HG03460 (cell line): ENCODE measurements around the gene TAF11L8.
"Not testable (repeated sequence)": the region's sequence is repeated elsewhere in the genome, so short reads cannot be mapped to it uniquely, and the experiment has no call there.

ENCODE experiments used
- ATAC-seq: cut with Tn5 transposase; IDR thresholded peaks from one replicate; pipeline ENCODE4 v1.9.1; 2021; ENCODE audit not compliant: unreplicated experiment

The TAF11L8 gene

DNA sequence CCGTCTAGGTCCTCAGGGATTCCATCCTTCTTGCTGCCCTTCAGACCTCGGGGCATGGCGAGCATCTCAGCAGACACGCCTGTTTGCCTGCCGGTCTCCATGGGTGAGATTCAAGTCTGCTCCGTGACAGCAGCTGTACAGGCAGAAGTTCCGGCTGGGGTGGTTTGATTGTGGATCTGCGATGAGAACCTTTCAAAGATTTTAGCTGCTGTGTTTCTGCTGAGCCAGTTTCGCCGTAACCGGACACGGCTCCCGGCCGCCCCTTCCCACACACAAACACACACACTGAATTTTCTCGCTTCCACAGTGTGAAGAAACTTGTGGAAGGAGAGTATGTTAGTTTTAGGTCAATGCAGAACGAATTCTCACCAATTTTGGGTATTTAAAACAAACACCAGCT lies at the start of gene TAF11L8:
TSS of gene TAF11L8 (minus strand) at position 101 of the 400 bp plus-strand sequence.
- ATAC-seq, result not testable (repeated sequence)

DNA sequence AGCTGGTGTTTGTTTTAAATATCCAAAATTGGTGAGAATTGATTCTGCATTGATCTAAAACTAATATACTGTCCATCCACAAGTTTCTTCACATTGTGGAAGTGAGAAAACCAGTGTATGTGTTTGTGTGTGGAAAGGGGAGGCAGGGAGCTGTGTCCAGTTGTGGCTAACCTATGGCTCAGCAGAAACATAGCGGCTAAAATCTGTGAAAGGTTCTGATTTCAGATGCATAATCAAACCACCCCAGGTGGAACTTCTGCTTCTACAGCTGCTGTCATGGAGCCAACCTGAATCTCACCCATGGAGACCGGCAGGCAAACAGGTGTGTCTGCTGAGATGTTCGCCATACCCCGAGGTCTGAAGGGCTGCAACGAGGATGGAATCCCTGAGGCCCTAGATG lies 43.4 kb upstream of the TAF11L8 start, which contains the start of gene TAF11L14:
TSS of gene TAF11L14 (plus strand) at position 301 of the 400 bp plus-strand sequence.
- ATAC-seq, result no peak

DNA sequence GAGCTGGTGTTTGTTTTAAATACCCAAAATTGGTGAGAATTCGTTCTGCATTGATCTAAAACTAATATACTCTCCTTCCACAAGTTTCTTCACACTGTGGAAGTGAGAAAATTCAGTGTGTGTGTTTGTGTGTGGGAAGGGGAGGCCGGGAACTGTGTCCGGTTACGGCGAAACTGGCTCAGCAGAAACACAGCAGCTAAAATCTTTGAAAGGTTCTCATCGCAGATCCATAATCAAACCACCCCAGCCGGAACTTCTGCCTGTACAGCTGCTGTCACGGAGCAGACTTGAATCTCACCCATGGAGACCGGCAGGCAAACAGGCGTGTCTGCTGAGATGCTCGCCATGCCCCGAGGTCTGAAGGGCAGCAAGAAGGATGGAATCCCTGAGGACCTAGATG lies 41.0 kb upstream of the TAF11L8 start, which contains the start of gene TAF11L13:
TSS of gene TAF11L13 (plus strand) at position 301 of the 400 bp plus-strand sequence.
- ATAC-seq, result not testable (repeated sequence)

DNA sequence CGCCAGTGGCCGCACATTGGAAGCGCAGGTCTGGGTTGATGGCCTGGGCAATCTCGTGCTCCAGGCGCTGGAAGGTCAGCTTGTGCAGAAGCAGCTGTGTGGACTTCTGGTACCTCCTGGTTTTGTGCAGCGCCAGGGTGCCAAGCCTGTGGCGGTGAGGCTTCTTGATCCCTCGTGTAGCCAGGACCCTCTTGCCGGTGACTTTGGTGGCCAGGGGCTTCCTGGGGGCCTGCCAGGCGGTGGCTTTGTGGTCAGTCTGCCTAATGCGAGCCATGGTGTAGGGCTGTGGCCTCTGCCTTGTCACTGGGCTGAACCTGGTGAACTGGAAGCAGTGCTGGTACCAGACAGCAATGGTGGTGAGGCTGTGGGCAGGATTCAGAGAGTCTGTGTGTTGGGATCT lies 34.9 kb upstream of the TAF11L8 start:
- ATAC-seq, result no peak

DNA sequence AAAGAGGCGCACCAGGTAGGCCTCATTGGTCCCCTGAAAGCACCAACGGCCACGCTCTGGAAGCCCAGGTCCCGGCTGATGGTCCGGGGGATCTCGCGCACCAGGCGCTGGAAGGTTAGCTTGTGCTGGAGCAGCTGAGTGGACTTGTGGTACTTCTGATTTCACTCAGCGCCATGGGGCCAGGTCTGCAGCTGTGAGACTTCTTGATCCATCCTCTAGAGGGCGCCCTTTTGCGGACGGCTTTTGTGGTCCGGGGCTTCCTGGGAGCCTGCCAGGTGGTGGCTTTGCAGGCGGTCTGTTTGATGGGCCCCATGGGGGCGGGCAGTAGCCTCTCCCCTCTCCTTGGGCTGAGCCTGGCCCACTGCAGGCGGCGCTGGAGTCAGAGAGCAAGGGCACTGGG lies 29.9 kb upstream of the TAF11L8 start:
- no peak for ATAC-seq

DNA sequence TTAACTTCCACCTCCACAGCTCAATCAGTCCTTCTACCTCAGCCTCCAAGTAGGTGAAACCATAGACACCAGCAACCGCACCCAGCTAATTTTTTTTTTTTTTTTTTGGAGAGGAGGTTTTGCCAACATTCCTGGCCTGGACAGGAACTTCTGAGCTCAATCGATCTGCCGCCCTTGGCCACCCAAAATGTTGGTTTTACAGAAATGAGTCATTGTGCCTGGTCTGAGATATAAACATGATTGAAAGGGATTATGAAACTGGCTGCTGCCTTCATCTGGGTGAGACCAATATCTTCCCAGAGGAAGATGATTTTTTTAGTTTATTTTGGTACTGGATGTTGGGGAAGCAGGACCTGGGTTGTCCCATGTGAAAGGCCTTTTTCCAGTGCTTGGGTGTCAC lies 28.6 kb upstream of the TAF11L8 start:
- ATAC-seq, result no peak

DNA sequence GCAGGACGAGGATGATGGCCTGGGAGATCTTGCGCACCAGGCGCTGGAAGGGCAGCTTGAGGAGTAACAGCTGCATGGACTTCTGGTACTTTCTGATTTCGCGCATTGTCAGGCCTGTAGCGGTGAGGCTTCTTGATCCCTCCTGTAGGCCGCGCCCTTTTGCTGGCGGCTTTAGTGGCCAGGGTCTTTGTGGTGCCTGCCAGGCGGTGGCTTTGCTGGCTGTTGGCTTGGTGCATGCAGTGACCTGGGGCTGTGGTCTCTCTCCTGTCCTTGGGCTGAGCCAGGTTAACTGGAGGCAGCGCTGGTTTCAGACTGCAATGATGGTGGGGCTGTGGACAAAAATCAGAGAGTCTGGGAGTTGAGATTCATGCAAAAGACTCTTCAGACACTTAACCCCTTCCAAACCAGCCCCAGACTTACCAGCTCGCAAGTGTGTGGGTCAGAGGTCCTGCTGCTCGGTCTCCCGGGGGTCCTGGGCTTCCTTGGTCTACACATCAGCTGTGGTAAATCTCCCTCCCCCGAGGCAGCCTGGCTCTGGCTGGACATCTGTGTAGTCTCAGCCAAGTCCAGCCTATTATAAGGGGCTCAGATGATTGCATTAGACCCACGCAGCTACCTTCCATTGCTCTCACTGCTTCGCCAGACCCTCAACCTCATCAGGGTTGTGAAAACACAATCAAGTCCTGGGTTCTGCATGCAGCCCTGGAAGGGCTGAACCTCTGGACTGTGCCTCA lies 24.3 kb upstream of the TAF11L8 start:
- ATAC-seq, result no peak

DNA sequence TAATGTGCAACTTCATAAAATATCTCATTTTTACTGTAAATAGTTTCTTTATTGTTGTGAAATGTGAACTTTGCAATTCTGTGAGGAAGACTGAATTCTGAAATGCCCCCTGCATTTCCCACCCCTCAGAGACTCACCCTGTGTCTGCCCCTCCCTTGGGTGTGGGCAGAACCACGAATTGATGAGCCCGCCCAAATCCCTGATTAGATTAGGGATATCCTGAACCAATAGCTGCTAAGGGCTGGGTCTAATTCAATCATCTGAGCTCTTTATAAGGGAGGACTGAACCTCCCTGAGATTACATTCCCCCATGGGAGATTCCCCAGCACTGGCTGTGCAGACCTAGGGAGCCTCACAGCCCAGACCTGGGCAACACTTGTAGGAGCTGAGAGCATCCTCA lies 19.3 kb upstream of the TAF11L8 start, which contains the start of gene TAF11L12:
TSS of gene TAF11L12 (plus strand) at position 301 of the 400 bp plus-strand sequence.
- not testable (repeated sequence) for ATAC-seq

DNA sequence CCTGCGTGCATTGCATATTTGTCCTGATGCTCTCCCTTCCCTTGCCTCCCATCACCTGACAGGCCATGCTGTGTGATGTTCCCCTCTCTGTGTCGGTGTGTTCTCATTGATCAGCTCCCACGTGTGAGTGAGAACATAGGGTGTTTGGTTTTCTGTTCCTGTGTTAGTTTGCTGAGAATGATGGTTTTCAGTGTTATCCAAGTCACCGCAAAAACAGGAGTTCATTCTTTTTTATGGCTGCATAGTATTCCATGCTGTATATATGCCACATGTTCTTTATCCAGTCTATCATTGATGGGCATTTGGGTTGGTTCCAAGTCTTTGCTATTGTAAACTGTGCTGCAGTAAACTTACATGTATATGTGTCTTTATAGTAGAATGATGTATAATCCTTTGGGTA lies 16.7 kb upstream of the TAF11L8 start:
- ATAC-seq, result not testable (repeated sequence)

DNA sequence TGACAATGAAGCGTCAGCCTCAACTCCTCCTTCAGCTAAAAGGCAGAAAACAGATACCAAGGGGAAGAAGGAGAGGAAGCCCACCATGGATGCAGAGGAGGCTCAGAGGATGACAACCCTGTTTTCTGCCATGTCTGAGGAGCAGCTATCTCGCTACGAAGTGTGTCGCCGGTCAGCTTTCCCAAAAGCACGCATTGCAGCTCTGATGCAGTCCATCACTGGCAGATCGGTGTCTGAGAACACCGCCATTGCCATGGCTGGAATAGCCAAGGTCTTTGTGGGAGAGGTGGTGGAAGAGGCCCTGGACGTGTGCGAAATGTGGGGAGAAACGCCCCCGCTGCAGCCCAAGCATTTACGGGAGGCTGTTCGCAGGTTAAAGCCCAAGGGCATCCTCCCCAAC lies 14.2 kb upstream of the TAF11L8 start:
- no peak for ATAC-seq

DNA sequence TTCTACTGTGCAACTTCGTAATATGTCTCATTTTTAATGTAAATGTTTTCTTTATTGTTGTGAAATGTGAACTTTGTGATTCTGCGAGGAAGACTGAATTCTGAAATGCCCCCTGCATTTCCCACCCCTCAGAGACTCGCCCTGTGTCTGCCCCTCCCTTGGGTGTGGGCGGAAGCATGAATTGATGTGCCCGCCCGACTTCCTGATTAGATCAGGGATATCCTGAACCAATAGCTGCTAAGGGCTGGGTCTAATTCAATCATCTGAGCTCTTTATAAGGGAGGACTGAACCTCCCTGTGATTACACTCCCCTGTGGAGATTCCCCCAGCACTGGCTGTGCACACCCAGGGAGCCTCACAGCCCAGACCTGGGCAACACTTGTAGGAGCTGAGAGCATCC lies 13.1 kb upstream of the TAF11L8 start, which contains the start of gene TAF11L11:
TSS of gene TAF11L11 (plus strand) at position 304 of the 400 bp plus-strand sequence.
- not testable (repeated sequence) for ATAC-seq

DNA sequence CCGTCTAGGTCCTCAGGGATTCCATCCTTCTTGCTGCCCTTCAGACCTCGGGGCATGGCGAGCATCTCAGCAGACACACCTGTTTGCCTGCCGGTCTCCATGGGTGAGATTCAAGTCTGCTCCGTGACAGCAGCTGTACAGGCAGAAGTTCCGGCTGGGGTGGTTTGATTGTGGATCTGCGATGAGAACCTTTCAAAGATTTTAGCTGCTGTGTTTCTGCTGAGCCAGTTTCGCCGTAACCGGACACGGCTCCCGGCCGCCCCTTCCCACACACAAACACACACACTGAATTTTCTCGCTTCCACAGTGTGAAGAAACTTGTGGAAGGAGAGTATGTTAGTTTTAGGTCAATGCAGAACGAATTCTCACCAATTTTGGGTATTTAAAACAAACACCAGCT lies 7.0 kb upstream of the TAF11L8 start, which contains the start of gene TAF11L10:
TSS of gene TAF11L10 (minus strand) at position 101 of the 400 bp plus-strand sequence.
- not testable (repeated sequence) for ATAC-seq

DNA sequence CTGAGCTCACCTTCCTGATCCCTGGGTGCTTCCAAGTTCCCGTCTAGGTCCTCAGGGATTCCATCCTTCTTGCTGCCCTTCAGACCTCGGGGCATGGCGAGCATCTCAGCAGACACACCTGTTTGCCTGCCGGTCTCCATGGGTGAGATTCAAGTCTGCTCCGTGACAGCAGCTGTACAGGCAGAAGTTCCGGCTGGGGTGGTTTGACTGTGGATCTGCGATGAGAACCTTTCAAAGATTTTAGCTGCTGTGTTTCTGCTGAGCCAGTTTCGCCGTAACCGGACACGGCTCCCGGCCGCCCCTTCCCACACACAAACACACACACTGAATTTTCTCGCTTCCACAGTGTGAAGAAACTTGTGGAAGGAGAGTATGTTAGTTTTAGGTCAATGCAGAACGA lies 3.5 kb upstream of the TAF11L8 start, which contains the start of gene TAF11L9:
TSS of gene TAF11L9 (minus strand) at position 140 of the 400 bp plus-strand sequence.
- ATAC-seq, result not testable (repeated sequence)

DNA sequence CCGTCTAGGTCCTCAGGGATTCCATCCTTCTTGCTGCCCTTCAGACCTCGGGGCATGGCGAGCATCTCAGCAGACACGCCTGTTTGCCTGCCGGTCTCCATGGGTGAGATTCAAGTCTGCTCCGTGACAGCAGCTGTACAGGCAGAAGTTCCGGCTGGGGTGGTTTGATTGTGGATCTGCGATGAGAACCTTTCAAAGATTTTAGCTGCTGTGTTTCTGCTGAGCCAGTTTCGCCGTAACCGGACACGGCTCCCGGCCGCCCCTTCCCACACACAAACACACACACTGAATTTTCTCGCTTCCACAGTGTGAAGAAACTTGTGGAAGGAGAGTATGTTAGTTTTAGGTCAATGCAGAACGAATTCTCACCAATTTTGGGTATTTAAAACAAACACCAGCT lies 5.1 kb downstream of the TAF11L8 start, which contains the start of gene TAF11L7:
TSS of gene TAF11L7 (minus strand) at position 101 of the 400 bp plus-strand sequence.
- not testable (repeated sequence) for ATAC-seq
